Measurements from ENCODE around the gene RERE.

DNA sequence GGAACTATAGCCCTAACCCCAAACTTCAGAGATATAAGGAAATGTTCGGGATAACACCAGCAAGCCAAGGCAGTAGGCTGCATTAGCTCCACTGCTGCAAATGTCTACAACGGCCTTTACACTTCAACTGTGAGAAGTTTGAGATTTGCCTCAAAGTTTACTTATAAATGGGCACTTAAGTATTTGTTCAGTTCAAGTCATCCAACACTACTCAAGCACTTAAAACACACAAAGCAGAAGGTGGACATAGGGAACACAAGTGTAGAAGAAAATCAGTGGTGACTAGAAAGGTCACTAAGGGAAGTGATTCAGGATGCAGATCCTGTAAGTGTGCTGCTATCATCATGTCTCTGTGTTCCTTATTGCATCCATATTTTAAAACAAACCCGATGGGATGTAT is 278.9 kb downstream of the RERE start:
- TF ChIP-seq, protein P1, sequence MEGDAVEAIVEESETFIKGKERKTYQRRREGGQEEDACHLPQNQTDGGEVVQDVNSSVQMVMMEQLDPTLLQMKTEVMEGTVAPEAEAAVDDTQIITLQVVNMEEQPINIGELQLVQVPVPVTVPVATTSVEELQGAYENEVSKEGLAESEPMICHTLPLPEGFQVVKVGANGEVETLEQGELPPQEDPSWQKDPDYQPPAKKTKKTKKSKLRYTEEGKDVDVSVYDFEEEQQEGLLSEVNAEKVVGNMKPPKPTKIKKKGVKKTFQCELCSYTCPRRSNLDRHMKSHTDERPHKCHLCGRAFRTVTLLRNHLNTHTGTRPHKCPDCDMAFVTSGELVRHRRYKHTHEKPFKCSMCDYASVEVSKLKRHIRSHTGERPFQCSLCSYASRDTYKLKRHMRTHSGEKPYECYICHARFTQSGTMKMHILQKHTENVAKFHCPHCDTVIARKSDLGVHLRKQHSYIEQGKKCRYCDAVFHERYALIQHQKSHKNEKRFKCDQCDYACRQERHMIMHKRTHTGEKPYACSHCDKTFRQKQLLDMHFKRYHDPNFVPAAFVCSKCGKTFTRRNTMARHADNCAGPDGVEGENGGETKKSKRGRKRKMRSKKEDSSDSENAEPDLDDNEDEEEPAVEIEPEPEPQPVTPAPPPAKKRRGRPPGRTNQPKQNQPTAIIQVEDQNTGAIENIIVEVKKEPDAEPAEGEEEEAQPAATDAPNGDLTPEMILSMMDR (conservative IDR thresholded peaks at IDR 0.05; ENCODE audit: low read length): no peak
- TF ChIP-seq EZH2phosphoT487 (IDR thresholded peaks at IDR 0.05; ENCODE audit: borderline replicate concordance, low read depth, low read length): no peak

All from OCI-LY7 (cell line).